Ovary (tissue), 9 donors: ENCODE data around the gene KIAA1671. TPM values are rescaled to one million over a fixed set of nuclear protein-coding genes. Genes with fewer than 3 reads are reported as not detected.

Source experiments
- DNase-seq, 5 donors: peaks; one replicate each; pipeline ENCODE4 v3.0.0-alpha.2; 2019 to 2020
- H3K27ac ChIP-seq, 2 donors: fragments of 200-600 bp; one replicate each; pipeline versions ENCODE4 v1.5.1 to v1.8.0; 2019 to 2022
- H3K27me3 ChIP-seq: fragments of 200-600 bp; one replicate; pipeline ENCODE4 v1.8.0; 2022
- H3K36me3 ChIP-seq: fragments of 200-600 bp; sonication (generic); one replicate; pipeline ENCODE4 v1.5.1; 2019
- H3K4me1 ChIP-seq: one replicate; pipeline ENCODE4 v1.8.1; 2013; ENCODE audit warnings: mild to moderate bottlenecking, moderate library complexity; ENCODE audit not compliant: insufficient read depth
- H3K4me3 ChIP-seq: fragments of 200-600 bp; sonication (generic); one replicate; pipeline ENCODE4 v1.5.1; 2017
- H3K9me3 ChIP-seq, 2 donors: fragments of 200-600 bp in 1 of 2; sonication (generic) in 1 of 2; one replicate each; pipeline versions ENCODE4 v1.5.1 to v1.8.1; 2013 to 2019; ENCODE audit warnings: mild to moderate bottlenecking in 1 of 2, moderate library complexity in 1 of 2
- CTCF ChIP-seq, 3 donors: fragments of 450-650 bp in 2 of 3; fragments of 200-600 bp in 1 of 3; IDR thresholded peaks; one replicate each; pipeline versions ENCODE4 v1.5.1 to v1.8.0; 2016 to 2022; ENCODE audit warnings: antibody characterized with exemption in 3 of 3, mild to moderate bottlenecking in 1 of 3
- EP300 ChIP-seq: sonication (generic); formaldehyde crosslinking; IDR thresholded peaks from one replicate; pipeline ENCODE4 v1.6.1; 2017; ENCODE audit warnings: antibody characterized with exemption
- POLR2A ChIP-seq: fragments of 450-650 bp; IDR thresholded peaks from one replicate; pipeline ENCODE4 v1.6.1; 2017; ENCODE audit warnings: antibody characterized with exemption, mild to moderate bottlenecking, moderate library complexity
- WGBS, 3 donors: extraction: QIAGEN DNeasy Blood & Tissue Kit in 1 of 3; methylation state at CpG; one replicate each; pipeline versions ENCODE4 v1.1.5 to v1.1.7; 2013 to 2017; 5-methylcytosine and 5-hydroxymethylcytosine counted together
- intact Hi-C, 4 donors: fragments of 100-400 bp; cut with DNase I; formaldehyde crosslinking; loops; one replicate each; pipeline versions ENCODE4 v1.11.0 to v1.15.1; 2022 to 2023
- polyA plus RNA-seq, 2 donors: library from polyadenylated mRNA; stranded (reverse); fragments of 200-250 nt in 1 of 2; fragments of 350-450 nt in 1 of 2; fragmentation: Illumina TruSeq in 1 of 2; extraction: RNeasy Lipid Tissue Mini Kit (QIAGEN cat#74804) in 1 of 2; gene quantifications; one replicate each; pipeline ENCODE4 v1.2.3, GENCODE V29; 2013 to 2014
- total RNA-seq, 7 donors: library from RNA; depleted of rRNA in 2 of 7; stranded (reverse); fragments of >200 nt in 2 of 7; fragmentation: NEBNext Ultra II Directional in 3 of 7; extraction: Animal tissue kit (Norgen Biotek cat#: 25700) in 3 of 7; gene quantifications; one replicate each; pipeline versions ENCODE4 v1.1.0 to v1.2.4, GENCODE V29; 2016 to 2023
- donor health status: DM: no; HTN: no; CAD: no; lungs with moderate emphysema.
- donor health status: DM: no; HTN: no; CAD: no.
- donor health status: Bipolar disorder and iron deficiency.
- donor health status: DM: yes; HTN: yes; CAD: no.
- donor health status: DM: no; HTN: no; CAD: no.
- donor health status: DM: yes; HTN: yes; CAD: no.

KIAA1671 gene
- total and polyA plus RNA-seq, 9 donors, result 9.8 to 27.9 (median 24.5) TPM

- WGBS, 3 donors, result 43 to 49% (median 45%) methylated on average over 17 of the region's 17 CpGs
- Histone ChIP-seq H3K4me1 (no peaks in the 10 kb centered on the region), H3K9me3 (no peaks in the 10 kb centered on the region), H3K4me3 (no peak overlapping the region), H3K27me3 (no peaks in the 10 kb centered on the region), H3K36me3 (no peaks in the 10 kb centered on the region), H3K27ac (no peak overlapping the region)
- no peak for DNase-seq
- TF ChIP-seq POLR2A, result no peak
- TF ChIP-seq EP300, result no peak
- no peak for TF ChIP-seq CTCF (IDR thresholded peaks at IDR 0.05)
- intact Hi-C loops, result no loop called here
Observed at GRCh38 chr22:24925586-24926427, 26.7 kb upstream of the KIAA1671 start.

- no peaks in the 10 kb centered on the region for H3K36me3 ChIP-seq
- no peak for DNase-seq
- TF ChIP-seq EP300 (no peak), CTCF (IDR thresholded peaks at IDR 0.05) (no peak), POLR2A (no peak)
- no peaks in the 10 kb centered on the region for H3K27me3 ChIP-seq
- intact Hi-C loops, result no loop called here
- 19 to 33% (median 29%) methylated on average over 3 of the region's 3 CpGs for WGBS, 3 donors
- H3K4me1 ChIP-seq, result no peaks in the 10 kb centered on the region
- H3K27ac ChIP-seq, result no peak overlapping the region
- no peak overlapping the region for H3K4me3 ChIP-seq
- no peaks in the 10 kb centered on the region for H3K9me3 ChIP-seq
Observed at GRCh38 chr22:24926428-24926725, 26.1 kb upstream of the KIAA1671 start.

GRCh38 chr22:24926849-24927579, 25.5 kb upstream of the KIAA1671 start:
- intact Hi-C loops, result no loop called here

GRCh38 chr22:24928322-24928721, 24.2 kb upstream of the KIAA1671 start:
- Histone ChIP-seq H3K36me3 (no peaks in the 10 kb centered on the region), H3K9me3 (no peaks in the 10 kb centered on the region), H3K4me1 (no peaks in the 10 kb centered on the region), H3K27me3 (no peaks in the 10 kb centered on the region), H3K4me3 (no peak overlapping the region), H3K27ac (no peak overlapping the region)
- intact Hi-C loops, result no loop called here
- no peak for TF ChIP-seq CTCF (IDR thresholded peaks at IDR 0.05)
- no peak for TF ChIP-seq EP300
- no peak for TF ChIP-seq POLR2A
- WGBS, 3 donors, result 87 to 91% (median 90%) methylated on average over 7 of the region's 7 CpGs
- no peak for DNase-seq

More at GRCh38 chr22:24926849-24927579, 25.5 kb upstream of the KIAA1671 start:
- WGBS, 3 donors, result 93 to 96% (median 94%) methylated on average over 1 of the region's 1 CpG
- no peak for DNase-seq
- H3K9me3 ChIP-seq, result no peaks in the 10 kb centered on the region
- H3K4me3 ChIP-seq, result no peak overlapping the region
- no peak for TF ChIP-seq CTCF (IDR thresholded peaks at IDR 0.05)
- TF ChIP-seq POLR2A, result no peak
- TF ChIP-seq EP300, result no peak
- H3K27me3 ChIP-seq, result no peaks in the 10 kb centered on the region
- H3K4me1 ChIP-seq, result no peaks in the 10 kb centered on the region
- no peak overlapping the region for H3K27ac ChIP-seq
- H3K36me3 ChIP-seq, result no peaks in the 10 kb centered on the region
